HFF-Myc (cell line): ENCODE measurements around the gene PLPP7.
"Not testable (repeated sequence)": the region's sequence is repeated elsewhere in the genome, so short reads cannot be mapped to it uniquely, and the experiment has no call there.

ENCODE experiments used
- DNase-seq: peaks from one replicate; pipeline ENCODE4 v3.0.0-alpha.2; 2011; ENCODE audit warnings: low read depth; ENCODE audit errors: extremely low read depth
- H3K4me3 ChIP-seq: replicated peaks from 2 replicates; pipeline ENCODE4 v1.5.1; 2011; ENCODE audit warnings: low read depth, mild to moderate bottlenecking, control low read depth, low read length
- TF ChIP-seq, protein P1 (sequence below): IDR thresholded peaks from 2 replicates; pipeline ENCODE4 v1.5.1; 2012; ENCODE audit warnings: mild to moderate bottlenecking, low read depth, low read length, control low read depth; ENCODE audit errors: missing control alignments

PLPP7 gene

DNA sequence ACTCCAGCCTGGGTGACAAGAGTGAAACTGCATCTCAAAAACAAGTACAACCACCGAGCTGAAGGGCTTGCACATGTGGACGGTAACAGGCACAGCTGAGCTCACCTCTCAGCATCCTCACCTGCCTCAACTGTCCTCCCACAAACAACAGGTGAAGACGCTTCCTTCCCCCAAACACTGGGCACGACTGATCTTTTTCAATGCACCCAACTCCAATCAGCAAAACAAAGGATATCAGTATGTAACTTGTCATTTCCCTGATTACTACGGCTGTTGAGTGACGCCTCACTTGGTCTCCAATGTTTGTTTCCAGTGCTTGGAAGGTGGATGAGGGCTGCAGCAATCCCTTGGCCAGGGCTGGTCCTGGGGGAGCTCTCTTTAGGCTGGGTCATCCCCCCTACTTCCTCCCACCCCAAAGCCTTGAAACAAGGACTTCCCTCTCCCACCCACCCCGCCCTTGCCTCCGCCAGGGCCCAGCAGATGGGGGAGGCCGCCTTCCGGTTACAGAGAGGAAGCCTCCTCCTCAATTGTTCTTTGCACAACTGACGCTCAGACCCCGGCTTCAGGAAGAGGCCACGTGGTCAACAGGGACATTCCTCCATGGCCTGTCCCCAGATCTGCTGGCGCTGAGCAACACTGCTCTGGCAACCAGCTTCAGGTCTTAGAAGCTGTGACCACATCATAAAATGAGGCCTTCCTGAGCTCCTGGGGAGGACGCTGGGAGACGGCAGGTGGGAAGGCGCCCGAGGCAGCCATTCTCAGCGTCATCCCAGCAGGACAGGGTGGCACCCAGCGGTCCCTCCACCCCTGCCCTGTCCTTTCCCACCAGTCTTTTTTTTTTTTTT is 19.1 kb upstream of the PLPP7 start:
- TF ChIP-seq, protein P1, sequence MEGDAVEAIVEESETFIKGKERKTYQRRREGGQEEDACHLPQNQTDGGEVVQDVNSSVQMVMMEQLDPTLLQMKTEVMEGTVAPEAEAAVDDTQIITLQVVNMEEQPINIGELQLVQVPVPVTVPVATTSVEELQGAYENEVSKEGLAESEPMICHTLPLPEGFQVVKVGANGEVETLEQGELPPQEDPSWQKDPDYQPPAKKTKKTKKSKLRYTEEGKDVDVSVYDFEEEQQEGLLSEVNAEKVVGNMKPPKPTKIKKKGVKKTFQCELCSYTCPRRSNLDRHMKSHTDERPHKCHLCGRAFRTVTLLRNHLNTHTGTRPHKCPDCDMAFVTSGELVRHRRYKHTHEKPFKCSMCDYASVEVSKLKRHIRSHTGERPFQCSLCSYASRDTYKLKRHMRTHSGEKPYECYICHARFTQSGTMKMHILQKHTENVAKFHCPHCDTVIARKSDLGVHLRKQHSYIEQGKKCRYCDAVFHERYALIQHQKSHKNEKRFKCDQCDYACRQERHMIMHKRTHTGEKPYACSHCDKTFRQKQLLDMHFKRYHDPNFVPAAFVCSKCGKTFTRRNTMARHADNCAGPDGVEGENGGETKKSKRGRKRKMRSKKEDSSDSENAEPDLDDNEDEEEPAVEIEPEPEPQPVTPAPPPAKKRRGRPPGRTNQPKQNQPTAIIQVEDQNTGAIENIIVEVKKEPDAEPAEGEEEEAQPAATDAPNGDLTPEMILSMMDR = no peak
- no peak for DNase-seq
- no peak overlapping the region for H3K4me3 ChIP-seq

DNA sequence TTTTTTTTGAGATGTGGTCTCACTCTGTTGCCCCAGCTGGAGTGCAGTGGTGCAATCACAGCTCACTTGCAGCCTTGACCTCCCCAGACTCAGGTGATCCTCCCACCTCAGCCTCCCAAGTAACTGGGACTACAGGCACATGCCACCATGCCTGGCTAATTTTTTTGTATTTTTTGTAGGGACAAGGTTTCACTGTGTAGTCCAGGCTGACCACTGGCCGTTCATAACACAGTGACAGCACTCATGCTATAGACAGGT is 18.6 kb upstream of the PLPP7 start:
- not testable (repeated sequence) for H3K4me3 ChIP-seq, DNase-seq

DNA sequence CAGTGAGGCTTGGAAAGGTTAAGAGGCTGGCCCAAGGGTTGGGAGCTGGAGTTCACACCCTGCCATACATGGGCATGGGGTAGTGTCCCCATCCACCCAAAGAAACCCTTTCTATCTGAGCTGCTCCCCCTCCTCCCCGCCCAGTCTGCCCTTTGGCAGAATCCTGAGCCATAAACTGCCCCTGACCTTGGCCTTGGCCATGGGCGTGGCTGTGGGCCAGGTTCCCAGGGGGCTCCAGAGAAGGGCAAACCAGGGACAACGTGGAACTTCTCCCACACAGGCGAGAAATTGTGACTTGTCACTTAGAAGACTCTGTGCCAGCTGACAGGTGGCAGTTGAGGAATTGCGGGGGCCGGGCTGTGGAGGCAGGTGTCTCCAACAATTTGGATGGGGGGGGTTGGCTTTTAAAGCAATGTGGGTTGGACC is 18.0 kb upstream of the PLPP7 start:
- TF ChIP-seq, protein P1 = no peak
- no peak overlapping the region for H3K4me3 ChIP-seq
- DNase-seq = no peak

DNA sequence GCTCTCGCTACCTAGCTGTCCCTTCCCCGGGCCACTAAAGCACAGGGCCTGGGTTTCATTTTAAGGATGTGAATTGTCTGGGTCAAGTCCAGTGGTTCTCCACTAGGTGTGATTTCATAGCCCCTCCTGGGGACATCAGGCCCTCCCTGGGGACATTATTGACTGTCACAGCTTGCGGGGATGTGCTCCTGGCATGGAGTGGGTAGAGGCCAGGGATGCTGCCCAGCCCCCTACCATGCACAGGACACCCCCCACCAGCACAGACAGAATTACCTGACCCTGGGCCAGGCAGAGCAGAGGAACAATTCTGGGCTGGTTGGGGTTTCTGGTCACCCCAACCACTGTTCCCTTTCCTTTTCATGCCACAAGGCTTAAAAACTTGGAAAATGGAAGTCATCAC is 17.3 kb upstream of the PLPP7 start:
- TF ChIP-seq, protein P1 = no peak
- no peak for DNase-seq
- H3K4me3 ChIP-seq = no peak overlapping the region

DNA sequence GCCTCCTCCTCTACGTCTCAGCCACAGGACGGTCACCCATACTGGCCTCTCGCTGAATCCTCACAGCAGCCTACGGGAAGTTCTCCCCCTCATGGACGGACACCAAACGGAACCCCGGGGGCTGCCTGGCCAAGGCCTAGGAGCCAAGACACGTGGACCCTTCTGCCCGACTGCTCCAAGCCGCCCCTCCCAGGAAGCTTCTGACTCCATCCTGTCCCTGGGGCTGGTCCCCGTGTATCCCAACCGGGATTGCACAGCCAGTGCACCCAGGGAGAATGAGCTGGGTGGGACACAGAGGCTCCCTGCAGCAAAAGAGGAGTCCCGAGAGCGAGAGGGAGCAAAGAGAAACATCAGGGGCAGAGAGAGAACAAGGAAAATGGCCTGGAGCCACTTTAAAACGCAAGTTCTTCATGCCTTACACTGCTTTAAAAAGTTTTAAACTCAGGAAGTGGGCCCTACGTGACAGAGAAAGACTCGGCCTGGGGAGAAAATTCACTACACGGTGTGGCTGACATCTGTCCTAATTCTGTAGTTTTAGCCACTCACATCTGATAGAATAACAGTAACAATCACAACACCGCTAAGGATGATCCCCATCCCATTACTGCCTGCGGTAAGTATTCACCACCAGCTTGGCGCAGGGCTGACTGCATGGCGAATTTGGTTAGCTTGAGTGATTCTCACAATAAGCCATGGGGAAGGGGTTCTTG is 16.2 kb upstream of the PLPP7 start:
- DNase-seq = no peak
- TF ChIP-seq, protein P1 = no peak
- no peak overlapping the region for H3K4me3 ChIP-seq

DNA sequence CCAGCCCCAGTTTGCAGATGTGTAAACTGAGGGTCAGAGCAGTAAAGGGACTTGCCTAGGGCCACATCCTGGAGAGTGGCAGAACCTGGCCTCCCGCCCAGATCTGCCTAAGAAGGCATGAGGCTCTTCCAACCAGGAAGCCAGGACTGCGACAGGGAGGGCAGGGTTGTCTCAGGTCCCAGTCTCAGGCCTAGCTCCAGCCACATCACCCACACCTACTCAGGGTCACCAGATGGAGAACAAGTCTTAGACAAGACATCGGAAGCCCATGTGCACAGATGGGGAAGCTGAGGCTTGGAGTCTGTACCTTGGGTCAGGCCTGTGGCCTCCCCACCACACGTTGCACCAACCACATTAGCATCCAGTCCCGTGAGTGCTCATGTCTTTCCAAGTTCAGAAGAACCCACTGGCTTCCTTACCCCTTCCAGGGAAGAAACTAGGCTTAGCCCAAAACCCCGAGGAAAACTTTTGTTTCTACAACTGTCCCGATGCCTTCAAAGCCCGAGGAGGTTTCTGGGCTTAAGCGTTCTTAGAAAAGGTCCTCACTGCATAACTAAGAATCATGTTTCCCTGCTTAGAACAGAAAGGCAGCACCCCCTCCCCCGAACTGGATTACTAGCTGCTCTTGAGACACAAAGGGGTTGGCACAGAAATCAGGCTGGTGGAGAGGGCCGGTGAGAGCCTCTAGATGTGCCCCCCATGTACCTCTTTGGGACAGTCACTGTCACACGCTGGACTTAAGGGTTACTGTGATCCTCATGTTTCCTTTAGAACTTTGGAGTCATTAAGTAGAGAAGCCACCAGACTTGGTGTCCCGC is 15.5 kb upstream of the PLPP7 start:
- no peak overlapping the region for H3K4me3 ChIP-seq
- DNase-seq = no peak
- TF ChIP-seq, protein P1 = no peak
